ENCODE measurements around the gene TEX52.
A peak's percentile ranks its signal among the peaks of the same experiment; 100 is the strongest.
"Not testable (repeated sequence)": the region's sequence is repeated elsewhere in the genome, so short reads cannot be mapped to it uniquely, and the experiment has no call there.

The TEX52 gene

DNA sequence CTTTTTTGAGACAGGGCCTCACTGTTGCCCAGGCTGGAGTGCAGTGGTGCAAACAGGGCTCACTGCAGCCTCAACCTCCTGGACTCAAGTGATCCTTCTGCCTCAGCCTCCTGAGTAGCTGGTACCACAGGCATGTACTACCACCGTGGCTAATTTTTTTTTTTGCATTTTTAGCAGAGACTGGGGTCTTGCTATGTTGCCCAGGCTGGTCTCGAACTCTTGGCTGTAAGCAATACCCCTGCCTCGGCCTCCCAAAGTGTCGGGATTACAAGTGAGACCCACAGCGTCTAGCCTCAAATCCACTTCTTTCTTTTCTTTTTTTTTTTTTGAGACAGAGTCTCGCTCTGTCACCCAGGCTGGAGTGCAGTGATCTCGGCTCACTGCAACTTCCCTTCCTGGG, 6.6 kb upstream of the TEX52 start:
- not testable (repeated sequence) for FAIRE-seq

- FAIRE-seq, result no peak
Observed at GRCh38 chr12:2862876-2863275, 6.0 kb upstream of the TEX52 start.

DNA sequence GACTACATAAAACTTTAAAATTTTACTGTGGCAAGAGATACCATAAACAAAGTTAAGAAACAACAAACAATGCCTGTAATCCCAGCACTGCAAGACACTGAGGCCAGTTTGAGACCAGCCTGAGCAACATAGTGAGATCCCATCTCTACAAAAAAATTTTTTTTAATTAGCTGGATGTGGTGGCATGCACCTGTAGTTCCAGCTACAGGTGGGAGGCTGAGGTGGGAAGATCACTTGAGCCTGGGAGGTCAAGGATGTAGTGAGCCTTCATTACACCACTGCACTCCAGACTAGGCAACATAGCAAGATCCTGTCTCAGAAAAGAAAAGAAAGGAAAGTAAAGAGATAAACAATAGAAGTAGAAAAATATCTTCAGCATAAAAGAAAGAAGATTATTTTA, 3.3 kb upstream of the TEX52 start:
- no peak for FAIRE-seq

GRCh38 chr12:2858944-2859421, 2.1 kb upstream of the TEX52 start:
- FAIRE-seq, result no peak

GRCh38 chr12:2858334-2858733, 1.5 kb upstream of the TEX52 start:
- FAIRE-seq, result no peak

DNA sequence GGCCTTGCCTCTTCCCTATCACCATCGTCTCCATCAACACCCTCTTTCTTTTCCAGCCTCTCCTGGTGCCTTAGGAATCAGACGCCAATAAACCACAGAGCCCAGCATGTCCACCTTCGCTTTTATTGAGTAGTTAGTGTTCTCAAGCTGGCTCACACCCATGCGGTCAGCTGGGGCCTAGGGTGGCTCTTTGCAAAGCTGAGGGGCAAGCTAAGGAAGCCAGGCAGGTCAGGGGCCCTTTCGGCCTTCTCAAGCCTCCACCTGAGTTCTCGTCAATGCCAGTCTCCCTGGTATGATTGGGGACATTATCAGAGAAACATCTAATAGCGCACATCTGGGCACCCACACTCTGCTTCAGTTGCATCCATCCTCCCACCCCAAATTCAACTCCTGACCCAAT, 737 bp upstream of the TEX52 start:
- FAIRE-seq, result no peak

- no peak for FAIRE-seq
Observed at GRCh38 chr12:2856051-2856450, 788 bp downstream of the TEX52 start.

DNA sequence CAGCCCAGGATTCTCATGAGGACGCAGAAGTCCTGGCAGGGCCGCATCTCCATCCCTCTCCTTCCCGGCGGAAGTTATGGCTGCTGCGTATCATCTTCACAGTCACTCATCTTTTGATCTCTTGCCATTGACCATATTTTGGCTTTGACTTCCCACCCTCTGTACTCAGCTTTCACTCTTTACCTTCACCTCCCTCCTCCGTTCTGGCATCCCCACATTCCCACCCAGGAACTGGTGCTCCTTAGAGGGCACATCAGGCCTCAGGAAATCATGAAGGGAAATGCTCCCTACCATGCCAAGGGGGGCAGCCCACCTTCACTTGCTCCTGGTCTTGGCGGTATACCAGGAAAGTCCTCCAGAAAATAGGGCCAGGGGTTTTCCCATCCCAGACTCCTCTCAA, 1.3 kb downstream of the TEX52 start:
- FAIRE-seq, result no peak

- no peak for FAIRE-seq
Observed at GRCh38 chr12:2854669-2855453, 2.0 kb downstream of the TEX52 start.

GRCh38 chr12:2853626-2854025, 3.2 kb downstream of the TEX52 start:
- peak; percentile 95 for FAIRE-seq

DNA sequence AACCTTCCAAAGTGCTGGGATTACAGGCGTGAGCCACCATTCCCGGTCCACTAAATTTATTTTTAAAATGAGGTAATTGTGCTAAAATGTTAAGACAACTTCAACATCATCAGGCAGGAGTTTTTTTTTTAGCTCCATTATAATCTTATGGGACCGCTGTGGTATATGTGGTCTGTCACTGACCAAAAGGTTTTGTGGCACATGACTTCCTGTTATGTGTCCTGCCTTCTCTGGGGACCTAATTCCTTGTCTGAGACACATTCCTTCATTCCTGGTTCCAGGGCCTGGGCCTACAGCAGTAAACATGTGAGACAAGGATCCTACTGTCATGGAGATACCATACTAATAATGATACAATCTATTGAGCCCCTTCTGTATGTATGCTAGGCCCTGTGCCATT, 4.9 kb downstream of the TEX52 start:
- FAIRE-seq, result no peak

DNA sequence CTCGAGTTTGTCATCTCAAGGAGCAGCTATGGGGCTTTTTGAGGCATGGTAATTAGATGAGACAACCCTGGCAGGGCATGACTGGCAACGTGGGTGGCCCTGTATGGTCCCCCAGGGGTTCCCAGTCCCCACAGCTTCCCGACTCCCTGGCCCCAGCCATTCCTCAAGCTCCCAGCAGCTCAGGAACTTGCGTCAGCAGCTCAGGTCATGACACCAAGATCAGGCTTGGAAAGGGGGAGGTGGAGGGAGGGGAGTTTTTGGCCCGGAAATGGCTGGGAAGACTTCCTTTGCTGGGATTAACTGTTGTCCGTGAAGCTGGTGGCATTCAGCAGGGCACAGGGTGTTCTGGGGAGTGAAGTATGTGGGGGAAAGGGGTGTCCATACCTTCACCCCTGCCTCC, 11.6 kb downstream of the TEX52 start:
- FAIRE-seq, result no peak

DNA sequence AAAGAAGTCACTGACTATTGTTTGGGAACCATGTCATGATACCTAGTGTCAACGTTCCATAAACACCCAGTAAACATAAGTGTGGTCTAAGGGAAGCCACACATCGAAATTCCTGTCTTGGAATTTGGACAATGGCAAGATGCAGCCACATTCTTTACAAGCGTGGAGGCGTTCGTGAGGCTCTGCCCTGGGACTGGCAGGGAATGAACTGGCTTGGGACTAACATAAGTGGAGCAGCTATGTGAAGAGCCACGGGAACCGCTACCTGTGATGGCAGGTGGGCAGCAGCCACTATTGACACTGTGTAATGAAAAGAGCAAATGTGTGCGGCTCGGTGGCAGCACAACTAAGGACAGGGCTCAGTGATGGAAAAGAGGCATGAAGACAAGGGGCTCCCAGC, 12.1 kb downstream of the TEX52 start:
- no peak for FAIRE-seq

GRCh38 chr12:2842948-2843347, 13.9 kb downstream of the TEX52 start:
- FAIRE-seq, result no peak

- FAIRE-seq, result no peak
Observed at GRCh38 chr12:2841056-2841650, 15.7 kb downstream of the TEX52 start.

- no peak for FAIRE-seq
Observed at GRCh38 chr12:2836574-2836973, 20.3 kb downstream of the TEX52 start.

- no peak for FAIRE-seq
Observed at GRCh38 chr12:2835691-2836403, 21.0 kb downstream of the TEX52 start.

- no peak for FAIRE-seq
Observed at GRCh38 chr12:2834581-2835491, 22.0 kb downstream of the TEX52 start, which contains the start of gene NRIP2. Gene NRIP2, minus strand, starts transcription at chr12:2835035. Its CDS starts 52 bp downstream, at chr12:2834983.

DNA sequence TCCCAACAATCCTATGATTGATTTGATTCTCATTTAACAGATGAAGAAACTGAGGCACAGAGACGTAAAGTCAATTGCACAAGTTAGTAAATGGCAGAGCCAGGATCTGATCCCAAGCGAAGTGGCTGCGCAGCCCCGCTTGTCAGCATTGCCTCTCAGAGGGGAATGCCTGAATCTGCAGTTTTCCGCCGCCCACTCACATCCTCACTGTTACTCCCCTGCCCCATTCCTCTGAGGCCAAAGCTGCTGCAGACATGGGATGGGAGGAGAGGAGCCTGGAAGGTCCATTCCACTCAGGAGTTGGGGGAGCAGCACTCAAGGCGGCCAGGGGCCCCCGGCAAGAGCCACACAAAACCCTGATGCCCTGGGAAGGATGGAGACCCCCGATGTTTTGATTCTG, 23.0 kb downstream of the TEX52 start:
- no peak for FAIRE-seq

DNA sequence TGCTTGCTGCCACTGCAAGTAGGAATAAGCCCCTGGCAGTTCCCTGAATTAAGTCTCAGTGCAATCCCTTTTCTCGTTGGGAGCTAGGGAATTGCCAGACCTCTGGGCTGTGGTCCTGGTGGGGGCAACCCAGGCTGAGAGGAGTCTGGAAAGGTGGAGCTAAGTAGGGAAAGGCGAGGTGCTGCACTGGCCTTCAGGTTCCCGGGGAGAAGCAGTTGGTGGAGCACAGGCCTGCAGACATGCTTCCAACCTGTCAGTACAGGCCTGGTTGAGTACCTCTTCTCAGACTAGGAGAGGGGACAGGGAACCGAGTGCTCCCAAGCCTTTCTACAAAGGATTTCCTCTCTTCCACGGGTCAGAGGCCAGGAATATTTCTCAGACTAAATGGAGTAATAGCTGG, 23.5 kb downstream of the TEX52 start:
- FAIRE-seq, result no peak

DNA sequence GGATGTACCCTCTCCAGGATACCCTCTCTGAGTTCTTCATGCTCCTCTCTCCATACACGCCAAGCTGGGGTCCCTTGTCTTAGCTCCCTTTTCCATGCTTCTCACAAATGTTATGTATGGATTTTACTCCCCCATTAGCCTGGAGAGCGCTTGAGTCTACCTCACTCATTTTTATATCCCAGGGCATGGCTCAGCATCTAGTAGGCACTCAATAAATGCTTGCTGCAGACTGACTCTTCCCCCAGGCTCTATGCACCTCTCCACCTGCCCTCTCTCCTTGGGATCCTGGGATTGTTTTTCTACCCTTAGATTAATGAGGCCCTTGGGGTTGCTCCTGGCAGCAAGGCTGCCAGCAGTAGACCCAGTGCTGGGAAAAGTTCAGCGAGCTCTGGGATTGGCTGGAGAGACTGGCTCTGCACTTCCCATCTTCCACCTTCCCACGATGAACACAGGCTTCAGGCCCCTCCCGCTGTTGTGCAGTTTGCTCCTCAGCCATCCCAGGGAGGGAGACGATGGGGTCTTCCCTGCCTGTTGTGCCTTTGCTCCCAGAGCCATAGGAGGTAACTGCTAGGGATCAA, 24.2 kb downstream of the TEX52 start:
- FAIRE-seq, result no peak

- FAIRE-seq, result no peak
Observed at GRCh38 chr12:2829275-2829674, 27.6 kb downstream of the TEX52 start.

Data from G401.6 (cell line).